Activated CD8-positive, alpha-beta T cell treated with anti-CD3 and anti-CD28 coated beads for 36 hours (primary cell): ENCODE measurements around the gene UBR3. TPM values are rescaled to one million over a fixed set of nuclear protein-coding genes. Genes with fewer than 3 reads are reported as not detected.

ENCODE experiments used
- ATAC-seq: fragments of 200-7000 bp; cut with Tn5 transposase; one replicate; pipeline ENCODE4 v1.10.0; 2021; ENCODE audit warnings: mild to moderate bottlenecking, moderate library complexity
- CTCF ChIA-PET: fragments of 350-600 bp; sonication (Branson Sonifier 250); formaldehyde crosslinking; loops from one replicate; lab custom pipeline; 2021; ENCODE audit warnings: antibody characterized with exemption; lab: Charles Lee
- POLR2A ChIA-PET: fragments of 350-600 bp; sonication (Branson Sonifier 250); formaldehyde crosslinking; loops from one replicate; lab custom pipeline; 2021; ENCODE audit warnings: antibody characterized with exemption; lab: Charles Lee
- DNase-seq: peaks from one replicate; pipeline ENCODE4 v3.0.0-alpha.2; 2020
- H3K27ac Mint-ChIP-seq: one replicate; pipeline ENCODE4 v1.8.0; 2021; ENCODE audit warnings: mild to moderate bottlenecking, mixed read lengths
- H3K27me3 Mint-ChIP-seq: one replicate; pipeline ENCODE4 v1.8.0; 2021; ENCODE audit warnings: mixed read lengths
- H3K36me3 Mint-ChIP-seq: one replicate; pipeline ENCODE4 v1.8.0; 2021; ENCODE audit warnings: low read depth, mixed read lengths
- H3K4me1 Mint-ChIP-seq: one replicate; pipeline ENCODE4 v1.8.0; 2021; ENCODE audit warnings: low read depth, mixed read lengths
- H3K4me3 Mint-ChIP-seq: one replicate; pipeline ENCODE4 v1.8.0; 2021; ENCODE audit warnings: mild to moderate bottlenecking, moderate library complexity, mixed read lengths
- H3K9me3 Mint-ChIP-seq: one replicate; pipeline ENCODE4 v1.8.0; 2021; ENCODE audit warnings: mixed read lengths
- intact Hi-C: fragments of 100-400 bp; cut with micrococcal nuclease; formaldehyde crosslinking; loops from one replicate; pipeline ENCODE4 v1.10.0; 2022
- total RNA-seq, 2 experiments: library from RNA; stranded (reverse); gene quantifications; one replicate each; pipeline ENCODE4 v1.2.3, GENCODE V29; 2021
- TF ChIP-seq, protein P1 (sequence below): fragments of 200-600 bp; IDR thresholded peaks from one replicate; pipeline ENCODE4 v1.8.0; 2022; ENCODE audit warnings: antibody characterized with exemption, mild to moderate bottlenecking

Gene UBR3
- total RNA-seq, 2 experiments from 2014 or later: 14.0 to 15.7 TPM

DNA sequence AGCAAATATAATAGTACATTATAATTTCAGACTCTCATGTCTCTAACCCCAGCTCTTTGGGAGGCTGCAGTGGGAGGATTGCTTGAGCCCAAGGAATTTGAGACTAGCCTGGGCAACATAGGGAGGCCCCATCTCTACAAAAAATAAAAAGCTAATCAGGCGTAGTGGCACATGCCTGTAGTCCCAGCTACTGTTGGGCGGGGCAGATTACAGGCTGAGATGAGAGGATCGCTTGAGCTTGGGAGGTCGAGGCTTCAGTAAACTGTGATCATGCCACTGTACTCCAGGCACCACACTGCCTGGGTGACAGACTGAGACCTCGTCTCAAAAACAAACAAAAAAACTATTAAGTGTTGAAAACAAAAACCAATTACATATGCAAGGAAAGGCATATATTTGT, 227.7 kb downstream of the UBR3 start:
- ATAC-seq: no peak
- H3K36me3 Mint-ChIP-seq: peaks cover 9% of the 10 kb centered on the region

DNA sequence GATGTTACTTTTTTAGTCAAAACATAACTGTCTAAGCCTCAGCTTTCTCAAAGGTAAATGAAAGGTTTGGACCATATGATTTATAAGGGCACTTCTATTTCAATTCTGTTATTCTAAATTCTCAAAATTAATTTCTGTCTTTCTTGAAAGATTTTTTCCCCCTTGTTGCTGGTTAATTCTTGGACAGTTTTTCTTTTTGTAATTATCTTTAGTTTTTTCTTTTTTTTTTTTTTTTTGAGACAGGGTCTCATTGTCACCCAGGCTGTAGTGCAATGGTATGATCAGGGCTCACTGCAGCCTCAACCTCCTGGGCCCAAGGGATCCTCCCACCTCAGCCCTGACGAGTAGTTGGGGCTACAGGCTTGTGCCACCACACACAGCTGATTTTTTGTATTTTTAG, 229.6 kb downstream of the UBR3 start:
- DNase-seq (no peak), ATAC-seq (no peak)
- Mint-ChIP-seq H3K4me3 (no peak overlapping the region), H3K27ac (no peak overlapping the region), H3K9me3 (no peaks in the 10 kb centered on the region), H3K36me3 (peaks cover 10% of the 10 kb centered on the region), H3K27me3 (no peaks in the 10 kb centered on the region), H3K4me1 (no peaks in the 10 kb centered on the region)
- intact Hi-C loops: no loop called here
- POLR2A ChIA-PET: no interaction called here
- TF ChIP-seq, protein P1, sequence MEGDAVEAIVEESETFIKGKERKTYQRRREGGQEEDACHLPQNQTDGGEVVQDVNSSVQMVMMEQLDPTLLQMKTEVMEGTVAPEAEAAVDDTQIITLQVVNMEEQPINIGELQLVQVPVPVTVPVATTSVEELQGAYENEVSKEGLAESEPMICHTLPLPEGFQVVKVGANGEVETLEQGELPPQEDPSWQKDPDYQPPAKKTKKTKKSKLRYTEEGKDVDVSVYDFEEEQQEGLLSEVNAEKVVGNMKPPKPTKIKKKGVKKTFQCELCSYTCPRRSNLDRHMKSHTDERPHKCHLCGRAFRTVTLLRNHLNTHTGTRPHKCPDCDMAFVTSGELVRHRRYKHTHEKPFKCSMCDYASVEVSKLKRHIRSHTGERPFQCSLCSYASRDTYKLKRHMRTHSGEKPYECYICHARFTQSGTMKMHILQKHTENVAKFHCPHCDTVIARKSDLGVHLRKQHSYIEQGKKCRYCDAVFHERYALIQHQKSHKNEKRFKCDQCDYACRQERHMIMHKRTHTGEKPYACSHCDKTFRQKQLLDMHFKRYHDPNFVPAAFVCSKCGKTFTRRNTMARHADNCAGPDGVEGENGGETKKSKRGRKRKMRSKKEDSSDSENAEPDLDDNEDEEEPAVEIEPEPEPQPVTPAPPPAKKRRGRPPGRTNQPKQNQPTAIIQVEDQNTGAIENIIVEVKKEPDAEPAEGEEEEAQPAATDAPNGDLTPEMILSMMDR: no peak
- CTCF ChIA-PET: no interaction called here

More for the DNA sequence above, 227.7 kb downstream of the UBR3 start:
- intact Hi-C loops: no loop called here
- TF ChIP-seq, protein P1: no peak
- POLR2A ChIA-PET: no interaction called here
- no peak for DNase-seq
- Mint-ChIP-seq H3K9me3 (no peaks in the 10 kb centered on the region), H3K4me1 (no peaks in the 10 kb centered on the region), H3K27ac (no peak overlapping the region), H3K27me3 (no peaks in the 10 kb centered on the region), H3K4me3 (no peak overlapping the region)
- CTCF ChIA-PET: no interaction called here

DNA sequence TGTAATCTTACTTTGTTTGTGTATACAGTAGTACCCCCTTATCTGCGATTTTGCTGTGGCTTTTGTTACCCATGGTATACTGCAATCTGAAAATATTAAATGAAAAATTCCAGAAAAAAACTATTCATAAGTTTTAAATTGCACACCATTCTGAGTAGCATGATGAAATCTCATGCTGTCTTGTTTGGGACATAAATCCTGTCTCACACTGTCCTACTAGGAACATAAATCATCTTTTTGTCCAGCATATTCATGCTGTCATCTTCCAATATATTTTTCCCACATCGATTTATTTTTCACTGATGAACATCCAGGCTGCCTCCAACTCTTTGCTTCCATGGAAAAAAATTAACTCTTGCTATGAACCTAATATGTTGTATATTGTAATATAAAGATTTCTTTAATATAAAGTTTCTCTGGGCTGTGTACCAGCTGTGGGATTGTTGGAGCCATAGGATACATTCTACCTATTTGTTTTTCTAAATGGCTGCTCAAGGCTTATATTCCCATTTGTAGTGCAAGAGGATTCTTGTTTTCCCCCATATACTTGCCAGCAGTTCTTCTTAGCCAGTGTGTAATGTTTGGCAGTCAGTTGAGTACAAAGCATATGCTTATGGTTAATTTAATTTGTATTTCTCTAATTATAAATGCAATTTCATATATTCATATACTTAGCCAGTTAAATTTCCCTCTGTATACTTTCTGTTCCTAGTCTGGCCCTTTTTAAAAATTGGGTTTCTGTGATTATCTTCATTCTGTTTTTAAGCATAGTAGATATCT, 236.4 kb downstream of the UBR3 start:
- H3K27me3 Mint-ChIP-seq: no peaks in the 10 kb centered on the region
- TF ChIP-seq, protein P1: no peak
- no peak overlapping the region for H3K27ac Mint-ChIP-seq
- CTCF ChIA-PET: no interaction called here
- DNase-seq (no peak), ATAC-seq (no peak)
- H3K36me3 Mint-ChIP-seq: peaks cover 26% of the 10 kb centered on the region
- no peak overlapping the region for H3K4me3 Mint-ChIP-seq
- POLR2A ChIA-PET: no interaction called here
- intact Hi-C loops: no loop called here
- H3K9me3 Mint-ChIP-seq: peaks cover 2% of the 10 kb centered on the region
- H3K4me1 Mint-ChIP-seq: no peaks in the 10 kb centered on the region

DNA sequence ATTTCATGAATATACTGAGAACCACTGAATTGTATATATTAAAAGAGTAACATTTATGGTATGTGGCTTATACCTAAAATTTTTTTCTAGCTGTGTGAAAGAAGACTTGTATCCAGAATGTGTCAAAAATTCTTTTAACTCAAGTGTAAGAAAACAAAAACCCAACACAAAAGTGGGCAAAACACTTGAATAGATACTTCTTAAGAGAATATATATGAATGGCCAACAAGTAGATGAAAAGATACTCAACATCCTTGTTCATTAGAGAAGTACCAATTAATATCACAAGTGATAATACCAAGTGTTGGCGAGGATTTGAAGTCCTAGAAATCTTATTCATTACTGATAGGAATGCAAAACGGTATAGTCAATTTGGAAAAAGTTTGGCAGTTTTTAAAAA, 243.5 kb downstream of the UBR3 start:
- POLR2A ChIA-PET: no interaction called here
- TF ChIP-seq, protein P1: no peak

DNA sequence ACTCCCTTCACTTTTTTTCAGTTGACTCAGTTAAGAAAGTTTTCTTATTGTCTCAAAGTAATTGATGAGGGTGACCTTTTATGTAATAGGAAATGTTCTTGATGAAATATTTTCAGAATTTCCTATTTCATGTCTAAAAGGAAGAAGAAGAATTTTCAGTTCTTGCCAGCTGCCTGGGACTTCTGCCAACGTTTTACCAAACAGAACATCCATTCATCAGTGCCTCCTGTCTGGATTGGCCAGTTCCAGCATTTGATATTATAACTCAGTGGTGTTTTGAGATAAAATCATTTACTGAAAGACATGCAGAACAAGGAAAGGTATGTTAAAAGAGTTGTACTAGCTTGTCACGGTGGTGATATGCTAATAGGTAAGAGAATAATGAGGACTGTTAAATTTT, 246.0 kb downstream of the UBR3 start:
- no peak overlapping the region for H3K4me3 Mint-ChIP-seq
- peaks cover 15% of the 10 kb centered on the region for H3K9me3 Mint-ChIP-seq
- peaks cover 2% of the 10 kb centered on the region for H3K4me1 Mint-ChIP-seq
- DNase-seq (no peak), ATAC-seq (no peak)
- peaks cover 43% of the 10 kb centered on the region for H3K36me3 Mint-ChIP-seq
- ChIA-PET POLR2A (no interaction called here), CTCF (no interaction called here)
- intact Hi-C loops: no loop called here
- H3K27me3 Mint-ChIP-seq: no peaks in the 10 kb centered on the region
- H3K27ac Mint-ChIP-seq: no peak overlapping the region
- TF ChIP-seq, protein P1: no peak

More for the DNA sequence above, 243.5 kb downstream of the UBR3 start:
- CTCF ChIA-PET: no interaction called here
- Mint-ChIP-seq H3K9me3 (peaks cover 15% of the 10 kb centered on the region), H3K4me1 (no peaks in the 10 kb centered on the region), H3K36me3 (peaks cover 49% of the 10 kb centered on the region), H3K27ac (no peak overlapping the region), H3K4me3 (no peak overlapping the region), H3K27me3 (no peaks in the 10 kb centered on the region)
- intact Hi-C loops: no loop called here
- ATAC-seq (no peak), DNase-seq (no peak)
